Esophagus squamous epithelium (tissue), 4 donors: ENCODE measurements around the gene FBXO24.

Experiments used
- POLR2A ChIP-seq, 4 donors: fragments of 450-650 bp; IDR thresholded peaks; one replicate each; pipeline ENCODE4 v1.6.1; 2017; ENCODE audit warnings: antibody characterized with exemption in 4 of 4, mild to moderate bottlenecking in 4 of 4, moderate library complexity in 3 of 4
- TF ChIP-seq, protein P1 (sequence below), 6 experiments: fragments of 450-650 bp in 4 of 6; fragments of 200-600 bp in 2 of 6; sonication (generic) in 2 of 6; IDR thresholded peaks; one replicate each; pipeline ENCODE4 v1.5.1; 2016 to 2019; ENCODE audit warnings: antibody characterized with exemption in 6 of 6, mild to moderate bottlenecking in 4 of 6, moderate library complexity in 4 of 6

- TF ChIP-seq, protein P1, sequence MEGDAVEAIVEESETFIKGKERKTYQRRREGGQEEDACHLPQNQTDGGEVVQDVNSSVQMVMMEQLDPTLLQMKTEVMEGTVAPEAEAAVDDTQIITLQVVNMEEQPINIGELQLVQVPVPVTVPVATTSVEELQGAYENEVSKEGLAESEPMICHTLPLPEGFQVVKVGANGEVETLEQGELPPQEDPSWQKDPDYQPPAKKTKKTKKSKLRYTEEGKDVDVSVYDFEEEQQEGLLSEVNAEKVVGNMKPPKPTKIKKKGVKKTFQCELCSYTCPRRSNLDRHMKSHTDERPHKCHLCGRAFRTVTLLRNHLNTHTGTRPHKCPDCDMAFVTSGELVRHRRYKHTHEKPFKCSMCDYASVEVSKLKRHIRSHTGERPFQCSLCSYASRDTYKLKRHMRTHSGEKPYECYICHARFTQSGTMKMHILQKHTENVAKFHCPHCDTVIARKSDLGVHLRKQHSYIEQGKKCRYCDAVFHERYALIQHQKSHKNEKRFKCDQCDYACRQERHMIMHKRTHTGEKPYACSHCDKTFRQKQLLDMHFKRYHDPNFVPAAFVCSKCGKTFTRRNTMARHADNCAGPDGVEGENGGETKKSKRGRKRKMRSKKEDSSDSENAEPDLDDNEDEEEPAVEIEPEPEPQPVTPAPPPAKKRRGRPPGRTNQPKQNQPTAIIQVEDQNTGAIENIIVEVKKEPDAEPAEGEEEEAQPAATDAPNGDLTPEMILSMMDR (IDR thresholded peaks at IDR 0.05), result no peak
- TF ChIP-seq POLR2A (IDR thresholded peaks at IDR 0.05), result no peak
Measured at GRCh38 chr7:100573691-100574361, 12.3 kb upstream of the FBXO24 start, which contains the start of gene SAP25.
